Mesendoderm (in vitro differentiated cells): ENCODE data around the gene KIF6.

Experiments used
- DNase-seq: peaks from one replicate; pipeline ENCODE4 v3.0.0; 2013
- H2AK5ac ChIP-seq: 2 replicates; pipeline ENCODE4 v1.6.1; 2013; ENCODE audit warnings: low read length, inconsistent platforms
- H2BK120ac ChIP-seq: 2 replicates; pipeline ENCODE4 v1.6.1; 2013; ENCODE audit warnings: low read depth, mild to moderate bottlenecking, low read length, moderate library complexity, mixed read lengths
- H2BK15ac ChIP-seq: replicated peaks from 2 replicates; pipeline ENCODE4 v1.6.1; 2013; ENCODE audit warnings: low read depth, mild to moderate bottlenecking, moderate library complexity
- H2BK5ac ChIP-seq: 2 replicates; pipeline ENCODE4 v1.6.1; 2013; ENCODE audit warnings: low read length, inconsistent platforms
- H3K18ac ChIP-seq: 2 replicates; pipeline ENCODE4 v1.6.1; 2013; ENCODE audit warnings: mild to moderate bottlenecking, low read length, mixed read lengths
- H3K23ac ChIP-seq: one replicate; pipeline ENCODE4 v1.6.1; 2013; ENCODE audit warnings: low read length
- H3K27ac ChIP-seq: 2 replicates; pipeline ENCODE4 v1.5.1; 2013; ENCODE audit warnings: low read depth, mild to moderate bottlenecking, inconsistent platforms, low read length, moderate library complexity
- H3K27me3 ChIP-seq: 2 replicates; pipeline ENCODE4 v1.6.1; 2013; ENCODE audit warnings: low read length, control low read depth, mild to moderate bottlenecking, inconsistent platforms; ENCODE audit not compliant: insufficient read depth, poor library complexity
- H3K36me3 ChIP-seq: 2 replicates; pipeline ENCODE4 v1.6.1; 2013; ENCODE audit warnings: low read length, inconsistent platforms; ENCODE audit not compliant: control insufficient read depth, insufficient read depth
- H3K4ac ChIP-seq: one replicate; pipeline ENCODE4 v1.6.1; 2013; ENCODE audit warnings: low read depth, mild to moderate bottlenecking, low read length, moderate library complexity
- H3K4me1 ChIP-seq: 2 replicates; pipeline ENCODE4 v1.6.1; 2013; ENCODE audit warnings: low read depth, low read length, inconsistent platforms; ENCODE audit not compliant: control insufficient read depth
- H3K4me2 ChIP-seq: 2 replicates; pipeline ENCODE4 v1.6.1; 2013; ENCODE audit warnings: low read length
- H3K4me3 ChIP-seq: 2 replicates; pipeline ENCODE4 v1.5.1; 2013; ENCODE audit warnings: mild to moderate bottlenecking, low read length
- H3K56ac ChIP-seq: one replicate; pipeline ENCODE4 v1.6.1; 2013; ENCODE audit warnings: low read length
- H3K79me1 ChIP-seq: 2 replicates; pipeline ENCODE4 v1.6.1; 2013; ENCODE audit warnings: low read length, inconsistent platforms
- H3K79me2 ChIP-seq: 2 replicates; pipeline ENCODE4 v1.6.1; 2013; ENCODE audit warnings: mild to moderate bottlenecking, low read length; ENCODE audit not compliant: control insufficient read depth, insufficient read depth
- H3K9ac ChIP-seq: 2 replicates; pipeline ENCODE4 v1.6.1; 2013; ENCODE audit warnings: low read length, inconsistent platforms
- H4K5ac ChIP-seq: one replicate; pipeline ENCODE4 v1.6.1; 2013; ENCODE audit warnings: low read length
- H4K8ac ChIP-seq: one replicate; pipeline ENCODE4 v1.6.1; 2013; ENCODE audit warnings: low read depth, mild to moderate bottlenecking, control low read depth, low read length, moderate library complexity
- WGBS: extraction: QIAGEN DNeasy Blood & Tissue Kit; methylation state at CpG from one replicate; pipeline ENCODE4 v1.1.7; 2013; ENCODE audit warnings: low lambda C conversion rate, missing lambda C conversion rate; ENCODE audit not compliant: insufficient coverage; ENCODE audit errors: extremely low coverage; 5-methylcytosine and 5-hydroxymethylcytosine counted together

KIF6 gene

DNA sequence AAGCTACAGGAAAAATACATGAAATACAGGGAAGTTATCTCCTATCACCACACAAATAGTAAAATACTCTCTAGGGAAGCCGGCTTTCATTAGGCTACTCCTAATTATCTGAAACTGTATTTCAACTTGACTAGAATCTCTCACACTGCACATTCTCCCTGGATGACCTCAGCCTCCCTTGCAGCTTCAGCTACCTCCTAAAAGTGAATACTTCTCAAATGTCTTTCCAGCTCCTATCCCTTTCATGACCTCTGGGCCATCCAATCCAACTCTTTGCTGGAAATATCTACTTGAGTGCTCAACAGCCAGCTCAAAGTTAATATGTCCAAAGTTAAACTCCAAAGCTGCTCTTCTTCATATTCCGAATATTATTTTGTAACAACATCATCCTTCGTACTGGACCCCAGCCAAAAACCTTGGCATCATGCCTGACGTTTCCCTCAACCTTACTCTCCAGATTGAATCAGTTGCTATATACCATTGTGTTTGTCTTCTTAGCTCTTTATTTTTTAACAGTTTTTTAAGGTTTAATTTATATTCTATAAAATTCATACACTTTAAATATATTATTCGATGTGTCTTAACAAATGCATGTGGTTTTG lies 29.4 kb upstream of the KIF6 start:
- no peaks in the 10 kb centered on the region for H3K79me1 ChIP-seq
- H3K4me2 ChIP-seq: no peak overlapping the region
- no peak overlapping the region for H2BK15ac ChIP-seq
- no peak overlapping the region for H3K4me3 ChIP-seq
- no peak overlapping the region for H2BK5ac ChIP-seq
- no peak overlapping the region for H4K5ac ChIP-seq
- no peaks in the 10 kb centered on the region for H3K79me2 ChIP-seq
- no peak overlapping the region for H3K9ac ChIP-seq
- no peak overlapping the region for H3K23ac ChIP-seq
- H2BK120ac ChIP-seq: no peak overlapping the region
- DNase-seq: no peak
- H2AK5ac ChIP-seq: no peak overlapping the region
- H3K56ac ChIP-seq: no peak overlapping the region
- H3K27ac ChIP-seq: no peak overlapping the region
- H3K27me3 ChIP-seq: no peaks in the 10 kb centered on the region
- no peak overlapping the region for H3K18ac ChIP-seq
- no peaks in the 10 kb centered on the region for H3K4me1 ChIP-seq
- WGBS: 100% methylated on average over 1 of the region's 5 CpGs
- no peak overlapping the region for H4K8ac ChIP-seq
- no peak overlapping the region for H3K4ac ChIP-seq
- H3K36me3 ChIP-seq: no peaks in the 10 kb centered on the region

DNA sequence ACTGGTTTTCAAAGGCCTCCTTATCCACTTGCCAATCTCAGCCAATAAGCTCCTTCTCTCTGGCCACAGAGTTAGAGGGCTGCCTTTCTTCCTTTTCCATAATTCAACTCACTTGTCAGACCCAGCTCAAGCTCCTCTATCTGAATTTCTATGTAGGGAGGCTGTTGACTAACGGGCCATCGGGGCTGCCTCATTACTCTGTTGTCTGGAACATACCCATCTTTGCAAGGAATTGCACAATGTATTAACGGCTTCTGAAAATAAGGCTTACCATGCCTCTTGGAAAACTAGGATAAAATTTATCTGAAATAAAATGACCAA lies 28.5 kb upstream of the KIF6 start:
- no peak for DNase-seq
- Histone ChIP-seq H3K27me3 (no peaks in the 10 kb centered on the region), H3K56ac (no peak overlapping the region), H3K4ac (no peak overlapping the region), H3K4me2 (no peak overlapping the region), H4K5ac (no peak overlapping the region), H2AK5ac (no peak overlapping the region), H3K9ac (no peak overlapping the region), H3K18ac (no peak overlapping the region), H3K4me3 (no peak overlapping the region), H3K4me1 (no peaks in the 10 kb centered on the region), H2BK15ac (no peak overlapping the region), H3K36me3 (no peaks in the 10 kb centered on the region), H3K27ac (no peak overlapping the region), H2BK120ac (no peak overlapping the region), H3K79me1 (no peaks in the 10 kb centered on the region), H3K79me2 (no peaks in the 10 kb centered on the region), H4K8ac (no peak overlapping the region), H2BK5ac (no peak overlapping the region), H3K23ac (no peak overlapping the region)
- WGBS: no CpG with 5 or more reads among the region's 3 CpGs

GRCh38 chr6:39752835-39753724 lies 27.9 kb upstream of the KIF6 start:
- H2BK120ac ChIP-seq: no peak overlapping the region
- DNase-seq: no peak
- no peak overlapping the region for H3K9ac ChIP-seq
- no peaks in the 10 kb centered on the region for H3K27me3 ChIP-seq
- no peak overlapping the region for H3K18ac ChIP-seq
- no peak overlapping the region for H4K8ac ChIP-seq
- H3K4me2 ChIP-seq: no peak overlapping the region
- no CpG with 5 or more reads among the region's 12 CpGs for WGBS
- no peak overlapping the region for H3K23ac ChIP-seq
- H3K4ac ChIP-seq: no peak overlapping the region
- no peak overlapping the region for H2AK5ac ChIP-seq
- H2BK15ac ChIP-seq: no peak overlapping the region
- H3K4me1 ChIP-seq: no peaks in the 10 kb centered on the region
- no peak overlapping the region for H4K5ac ChIP-seq
- no peak overlapping the region for H3K4me3 ChIP-seq
- no peaks in the 10 kb centered on the region for H3K79me1 ChIP-seq
- no peak overlapping the region for H2BK5ac ChIP-seq
- H3K79me2 ChIP-seq: no peaks in the 10 kb centered on the region
- no peak overlapping the region for H3K27ac ChIP-seq
- H3K36me3 ChIP-seq: no peaks in the 10 kb centered on the region
- H3K56ac ChIP-seq: no peak overlapping the region

DNA sequence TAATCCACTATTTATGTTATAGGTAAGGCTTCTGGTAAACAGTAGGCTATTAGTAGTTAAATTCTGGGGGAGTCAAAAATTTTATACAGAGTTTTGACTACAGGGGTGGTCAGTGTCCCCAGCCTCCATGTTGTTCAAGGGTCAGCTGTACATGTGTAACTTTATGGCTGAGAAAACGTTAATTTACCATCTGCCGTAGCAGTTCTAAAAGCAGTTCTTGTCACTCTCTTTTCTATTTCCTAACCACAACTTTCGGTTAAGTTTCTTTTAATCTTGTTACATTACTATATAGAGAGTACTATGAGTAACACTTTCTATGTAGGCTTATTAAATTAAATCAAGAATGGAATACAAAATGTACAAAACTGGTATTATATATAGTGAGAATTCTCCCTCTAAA lies 21.6 kb upstream of the KIF6 start:
- H4K8ac ChIP-seq: no peak overlapping the region
- no peak overlapping the region for H2AK5ac ChIP-seq
- H3K4me1 ChIP-seq: no peaks in the 10 kb centered on the region
- H4K5ac ChIP-seq: no peak overlapping the region
- no peak overlapping the region for H2BK15ac ChIP-seq
- no peak overlapping the region for H3K23ac ChIP-seq
- no peak overlapping the region for H2BK120ac ChIP-seq
- DNase-seq: no peak
- no peak overlapping the region for H3K4me2 ChIP-seq
- H3K27ac ChIP-seq: no peak overlapping the region
- H3K27me3 ChIP-seq: no peaks in the 10 kb centered on the region
- H3K56ac ChIP-seq: no peak overlapping the region
- H3K79me2 ChIP-seq: no peaks in the 10 kb centered on the region
- no peak overlapping the region for H3K18ac ChIP-seq
- H3K9ac ChIP-seq: no peak overlapping the region
- no peaks in the 10 kb centered on the region for H3K36me3 ChIP-seq
- H3K4ac ChIP-seq: no peak overlapping the region
- WGBS: no CpG with 5 or more reads among the region's 3 CpGs
- no peak overlapping the region for H2BK5ac ChIP-seq
- H3K4me3 ChIP-seq: no peak overlapping the region
- no peaks in the 10 kb centered on the region for H3K79me1 ChIP-seq

DNA sequence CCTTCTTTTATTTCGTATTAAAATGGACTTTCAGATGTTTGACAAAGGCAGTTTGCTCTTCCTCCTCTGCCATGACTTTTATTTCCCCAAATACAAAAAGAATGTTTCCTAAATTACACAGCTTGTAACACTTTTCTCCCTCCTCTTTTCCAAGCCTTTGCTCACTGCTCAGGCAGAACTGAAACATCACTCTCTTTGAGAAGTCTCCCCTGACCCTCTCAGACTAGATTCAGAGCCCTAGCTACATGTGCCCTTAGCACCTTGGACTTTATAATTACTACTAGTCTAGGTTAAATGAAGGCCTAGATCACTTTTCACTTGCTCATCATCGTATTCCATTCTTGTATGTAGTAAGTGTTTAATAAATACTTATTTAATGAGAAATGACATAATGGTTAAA lies 8.5 kb upstream of the KIF6 start:
- no peak overlapping the region for H4K5ac ChIP-seq
- no peak overlapping the region for H2BK5ac ChIP-seq
- no peaks in the 10 kb centered on the region for H3K27me3 ChIP-seq
- H3K23ac ChIP-seq: no peak overlapping the region
- no peak overlapping the region for H4K8ac ChIP-seq
- H2BK120ac ChIP-seq: no peak overlapping the region
- no peak for DNase-seq
- no peak overlapping the region for H3K27ac ChIP-seq
- no peaks in the 10 kb centered on the region for H3K79me2 ChIP-seq
- H3K79me1 ChIP-seq: no peaks in the 10 kb centered on the region
- no peaks in the 10 kb centered on the region for H3K36me3 ChIP-seq
- H3K18ac ChIP-seq: no peak overlapping the region
- H3K56ac ChIP-seq: no peak overlapping the region
- no peak overlapping the region for H3K4me3 ChIP-seq
- H3K4me1 ChIP-seq: peaks cover 4% of the 10 kb centered on the region
- no peak overlapping the region for H2BK15ac ChIP-seq
- WGBS: no CpG with 5 or more reads among the region's 2 CpGs
- H3K4me2 ChIP-seq: no peak overlapping the region
- no peak overlapping the region for H3K4ac ChIP-seq
- no peak overlapping the region for H2AK5ac ChIP-seq
- H3K9ac ChIP-seq: no peak overlapping the region
